Stimulated activated CD4-positive, alpha-beta T cell treated with anti-CD3 and anti-CD28 coated beads, Interleukin-2, amount 100 ng/mL, for 24 hours (primary cell): Measurements from ENCODE around the gene CPEB4.

Experiments used
- DNase-seq, 2 donors: peaks; one replicate each; pipeline ENCODE4 v3.0.0-alpha.2; 2020

CPEB4 gene

DNA sequence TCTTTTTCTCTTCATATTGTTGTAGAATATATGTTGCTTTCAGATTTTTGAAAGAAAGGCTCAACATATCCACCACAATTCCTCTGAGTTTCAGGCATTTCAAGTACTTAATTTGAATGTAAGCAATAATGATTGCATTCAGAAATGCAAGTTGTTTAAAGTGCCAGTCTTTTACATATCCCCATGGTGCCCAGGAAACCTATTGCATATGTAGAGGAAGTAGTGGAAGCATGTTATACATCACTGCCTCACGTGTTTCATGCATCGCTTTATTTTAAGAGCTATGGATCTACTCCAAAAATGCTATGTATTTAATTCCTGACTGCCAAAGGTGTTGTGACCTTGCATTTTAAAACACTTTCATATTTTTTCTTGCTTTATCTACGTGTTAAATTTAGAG lies 28.1 kb downstream of the CPEB4 start:
- DNase-seq: no peak

DNA sequence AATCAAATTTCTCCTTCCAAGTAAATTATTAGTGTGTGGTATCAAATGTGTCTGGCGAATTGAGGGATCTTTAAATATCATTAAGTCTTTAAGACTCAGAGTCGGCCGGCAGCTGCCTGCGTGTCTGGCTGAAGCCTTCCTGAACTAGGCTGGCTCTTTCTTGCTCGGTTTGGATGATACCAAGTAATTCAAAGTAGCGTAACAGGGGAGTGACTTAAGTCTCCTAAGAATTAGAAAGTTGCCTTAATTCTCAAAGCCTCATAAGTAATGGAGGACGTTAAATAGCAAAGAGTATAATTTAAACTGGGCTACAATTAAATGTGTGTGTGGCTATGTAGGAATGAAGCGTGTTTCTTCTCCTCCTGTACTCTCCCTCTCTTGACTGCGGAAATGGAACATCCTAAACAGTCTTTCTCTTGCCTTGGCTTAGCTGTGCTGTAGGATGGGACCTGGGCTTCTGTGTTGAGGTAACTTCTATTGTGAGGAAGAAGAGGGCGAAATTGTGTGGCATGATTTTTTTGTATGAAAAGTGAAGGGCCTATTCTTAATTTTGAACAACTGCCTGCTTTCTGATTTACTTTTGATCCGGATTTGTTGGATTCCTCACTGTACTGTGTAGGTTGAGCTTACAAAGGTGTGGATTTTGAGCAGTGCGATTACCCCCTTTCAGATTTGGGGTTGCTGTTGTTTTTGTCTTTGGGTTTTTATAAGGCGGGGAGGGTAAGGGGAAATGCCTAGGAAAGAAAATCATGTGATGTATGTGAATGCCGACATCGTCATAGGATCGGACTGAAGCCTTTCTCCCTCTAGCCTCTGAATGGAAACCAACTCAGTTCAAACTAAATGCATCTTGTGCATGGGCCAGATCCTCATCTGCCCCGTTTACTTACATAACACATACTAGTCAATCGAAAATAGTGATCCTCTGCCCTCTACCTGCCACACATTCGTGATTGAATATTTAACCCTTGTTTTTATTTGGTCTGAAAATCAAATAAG lies 29.9 kb downstream of the CPEB4 start:
- DNase-seq: peak; percentile 44 to 59

DNA sequence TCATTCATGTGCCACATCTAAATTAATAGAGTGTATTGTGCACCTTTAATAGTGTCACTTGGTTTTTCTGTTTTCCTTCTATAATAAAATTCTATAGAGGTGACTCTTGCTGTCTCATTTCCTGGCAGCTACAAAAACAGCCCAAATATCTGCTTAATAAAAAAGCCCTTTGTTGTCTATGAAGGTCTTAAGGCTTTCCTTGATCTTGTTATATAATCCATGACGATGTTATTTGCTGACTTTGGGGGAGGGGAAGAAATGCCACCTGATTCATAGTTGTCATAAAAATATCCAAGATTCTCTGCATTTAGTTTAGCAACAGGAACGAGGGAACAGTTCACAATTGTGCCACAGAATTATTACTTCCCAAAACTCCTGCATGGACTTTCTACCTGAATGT lies 31.3 kb downstream of the CPEB4 start:
- no peak for DNase-seq

DNA sequence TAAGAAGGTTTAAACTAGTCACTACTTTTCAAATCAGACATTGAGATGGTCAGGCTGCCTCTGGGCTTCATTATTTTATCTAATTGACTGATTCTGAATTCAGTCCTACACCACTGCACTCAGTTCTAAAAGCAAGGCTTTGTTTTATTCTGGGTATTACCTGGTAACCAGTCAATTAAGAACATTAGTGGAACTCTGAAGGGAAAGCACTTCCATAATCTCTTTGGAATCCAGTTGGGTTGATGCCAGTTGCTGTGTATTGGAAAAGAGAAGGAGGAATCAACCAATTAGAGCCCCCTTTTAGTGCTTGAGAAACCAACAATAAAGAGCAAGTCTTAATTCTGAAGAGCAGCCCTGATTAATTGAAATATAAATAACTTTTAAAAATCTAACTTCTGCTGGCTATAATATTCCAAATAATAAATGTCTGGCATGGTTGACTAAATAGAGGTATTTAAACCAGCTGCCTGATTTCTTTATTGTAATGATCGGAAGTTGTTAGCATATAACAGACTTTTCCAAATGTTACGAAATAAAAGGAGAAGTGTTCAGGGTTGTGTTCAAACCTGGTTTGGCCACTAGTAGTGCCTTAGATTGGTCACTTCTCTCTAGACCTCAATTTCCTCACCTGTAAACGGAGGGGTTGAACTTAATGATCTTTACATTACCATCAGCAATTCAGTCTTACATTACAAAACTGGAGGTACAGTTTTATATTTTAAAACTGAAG lies 32.0 kb downstream of the CPEB4 start:
- DNase-seq: no peak

- no peak for DNase-seq
Measured at GRCh38 chr5:173920866-173921555, 32.9 kb downstream of the CPEB4 start.

DNA sequence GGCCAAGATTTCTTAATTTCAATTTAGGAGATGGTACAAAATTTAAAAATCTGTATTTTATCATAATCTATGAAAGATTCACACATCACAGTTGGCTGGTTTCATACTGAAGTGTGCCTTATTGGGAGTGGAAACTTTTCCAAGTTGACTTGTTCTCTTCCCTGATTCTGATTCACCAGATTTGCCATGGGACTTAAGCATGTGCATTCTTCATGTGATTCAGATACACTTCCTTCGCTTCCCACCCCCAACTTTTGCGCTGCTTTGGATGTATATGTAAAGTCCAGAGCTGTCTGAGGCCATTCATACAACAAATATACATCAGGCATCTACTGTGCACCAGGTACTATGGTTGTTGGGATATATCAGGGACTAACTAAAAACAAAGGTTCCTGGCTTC lies 34.4 kb downstream of the CPEB4 start:
- no peak for DNase-seq

DNA sequence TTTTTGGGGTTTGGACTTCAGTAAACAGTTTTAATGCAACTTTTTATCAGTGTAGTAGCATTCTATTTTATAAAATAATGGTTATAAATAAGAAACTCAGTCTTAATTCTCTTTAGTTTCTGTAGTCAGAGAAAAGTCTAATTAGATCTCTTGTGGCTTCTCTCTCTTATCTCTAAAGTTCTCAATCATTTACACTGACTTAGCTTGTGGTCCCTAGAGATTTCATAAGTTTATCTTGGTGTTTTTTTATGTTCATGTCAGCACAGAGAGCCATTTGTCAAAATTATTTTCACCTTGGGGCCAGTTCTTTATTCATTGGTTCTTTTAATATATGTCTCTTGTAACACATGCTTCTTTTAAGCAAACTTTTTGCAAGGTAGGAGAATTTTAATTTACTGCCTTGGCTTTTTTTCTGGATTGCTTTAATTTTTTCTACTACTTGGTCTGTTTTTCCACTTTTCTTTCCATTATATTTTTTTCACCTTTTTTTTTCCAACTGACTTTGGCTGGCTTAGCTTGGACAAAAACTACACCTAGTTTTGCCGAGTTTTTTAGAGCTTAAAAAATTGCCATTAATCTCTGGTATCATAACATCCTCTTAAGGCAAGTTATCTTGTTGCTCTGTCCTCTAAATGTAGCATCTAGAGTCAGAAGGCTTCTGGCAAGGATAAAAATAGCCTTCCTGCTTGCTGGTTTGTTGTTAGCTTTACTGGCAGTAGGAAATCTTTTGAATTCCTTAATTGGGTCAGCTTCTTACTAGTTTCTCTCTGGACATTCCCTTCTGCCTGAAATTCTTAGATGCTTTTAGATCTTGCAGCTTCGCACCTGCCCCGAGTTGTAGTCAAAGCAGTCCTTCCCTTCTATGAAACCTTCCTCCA lies 35.3 kb downstream of the CPEB4 start:
- DNase-seq: no peak

- DNase-seq: no peak
Measured at GRCh38 chr5:173924899-173925298, 36.8 kb downstream of the CPEB4 start.

- peak; percentile 35 to 40 for DNase-seq
Measured at GRCh38 chr5:173925449-173926071, 37.4 kb downstream of the CPEB4 start.

GRCh38 chr5:173926359-173926758 lies 38.2 kb downstream of the CPEB4 start:
- DNase-seq: no peak

GRCh38 chr5:173928871-173929574 lies 40.9 kb downstream of the CPEB4 start:
- no peak for DNase-seq

DNA sequence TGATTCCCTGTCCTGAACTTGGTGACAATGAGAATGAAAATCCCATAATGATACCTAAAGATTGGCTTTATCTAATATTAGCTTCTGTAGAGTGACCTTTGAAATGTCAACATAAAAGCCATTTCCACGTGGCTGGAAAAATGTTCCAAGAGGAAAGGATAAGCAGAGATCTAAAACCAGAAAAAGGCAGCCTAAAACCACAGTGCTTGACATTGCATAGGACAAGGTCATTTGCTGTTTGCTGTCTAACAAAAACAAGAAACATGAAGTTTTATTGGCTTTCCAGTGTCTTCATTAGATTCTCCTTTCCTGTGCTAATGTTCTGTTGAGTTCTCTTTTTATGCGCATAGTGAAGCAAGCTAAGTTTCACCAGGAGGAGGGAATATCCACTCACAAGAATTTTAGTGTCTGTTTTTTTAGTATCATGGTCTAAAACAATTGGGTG lies 44.6 kb downstream of the CPEB4 start:
- DNase-seq: no peak

GRCh38 chr5:173933901-173934300 lies 45.8 kb downstream of the CPEB4 start:
- DNase-seq: no peak

DNA sequence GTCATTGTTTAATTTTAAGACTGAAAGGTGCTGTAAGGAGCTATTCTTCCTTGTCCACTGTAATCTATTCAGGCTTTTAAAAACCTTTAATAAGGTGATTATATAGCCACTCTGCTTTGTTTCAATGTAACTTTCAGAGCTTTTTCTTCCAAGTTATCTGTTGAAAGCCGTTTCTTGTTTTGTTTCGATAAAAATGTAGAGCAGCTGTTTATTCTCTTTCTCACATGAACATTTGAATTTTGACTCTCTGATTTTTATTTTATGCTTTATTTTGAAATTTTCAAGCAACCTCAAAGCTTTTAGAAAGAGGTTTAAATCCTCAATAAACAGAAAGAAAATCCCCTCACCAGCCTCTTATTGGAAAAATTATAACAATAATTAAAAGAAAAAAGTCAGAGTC lies 47.2 kb downstream of the CPEB4 start:
- DNase-seq: no peak

GRCh38 chr5:173940269-173940668 lies 52.1 kb downstream of the CPEB4 start:
- DNase-seq: no peak

DNA sequence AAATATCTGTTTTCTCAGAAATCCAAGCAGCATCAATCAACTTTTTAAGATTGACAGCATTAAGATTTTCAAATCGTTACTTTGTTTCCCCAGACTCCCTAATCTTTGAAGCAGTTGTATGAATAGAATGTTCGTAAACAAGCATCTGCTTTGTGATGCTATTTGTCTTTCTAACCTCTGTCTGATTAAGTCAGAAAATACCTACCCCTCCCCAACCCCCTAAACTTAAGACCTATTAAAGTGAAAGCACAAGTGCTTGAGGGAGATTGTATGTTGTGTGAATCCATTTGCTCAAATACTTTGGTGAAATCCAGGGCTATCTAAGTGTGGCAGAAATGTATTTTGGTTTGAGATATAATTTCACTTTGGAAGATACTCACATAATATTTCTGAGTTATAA lies 53.0 kb downstream of the CPEB4 start:
- DNase-seq: no peak

DNA sequence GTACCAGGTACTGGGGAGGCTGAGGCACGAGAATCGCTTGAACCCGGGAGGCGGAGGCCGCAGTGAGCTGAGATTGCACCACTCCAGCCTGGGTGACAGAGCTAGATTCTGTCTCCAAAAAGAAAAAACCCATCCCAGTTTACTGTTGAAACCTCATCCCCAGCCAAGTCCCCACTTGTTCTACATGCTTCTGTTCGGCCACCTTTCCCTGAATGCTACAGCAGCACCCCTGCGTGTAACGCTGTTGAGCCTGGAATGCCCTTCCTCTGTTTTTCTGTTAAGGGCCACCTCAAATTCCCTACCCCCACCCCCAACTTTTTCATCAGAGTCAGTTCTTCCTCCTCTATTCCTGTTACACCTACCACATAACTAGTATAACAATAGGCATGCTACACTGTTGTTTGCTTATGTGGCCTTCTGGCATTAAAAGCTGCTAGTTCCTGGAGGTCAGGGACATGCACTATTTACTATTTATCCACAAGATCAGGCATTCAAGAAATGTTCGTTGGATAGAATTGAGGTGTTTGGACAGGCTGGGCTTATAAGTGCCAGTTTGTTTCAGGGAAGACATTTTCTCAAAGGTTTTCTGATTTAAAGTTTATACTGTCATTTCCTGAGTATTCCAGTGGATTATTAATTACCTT lies 53.7 kb downstream of the CPEB4 start:
- DNase-seq: no peak

- no peak for DNase-seq
Measured at GRCh38 chr5:173944511-173944910, 56.4 kb downstream of the CPEB4 start.

- no peak for DNase-seq
Measured at GRCh38 chr5:173945160-173945559, 57.0 kb downstream of the CPEB4 start.

DNA sequence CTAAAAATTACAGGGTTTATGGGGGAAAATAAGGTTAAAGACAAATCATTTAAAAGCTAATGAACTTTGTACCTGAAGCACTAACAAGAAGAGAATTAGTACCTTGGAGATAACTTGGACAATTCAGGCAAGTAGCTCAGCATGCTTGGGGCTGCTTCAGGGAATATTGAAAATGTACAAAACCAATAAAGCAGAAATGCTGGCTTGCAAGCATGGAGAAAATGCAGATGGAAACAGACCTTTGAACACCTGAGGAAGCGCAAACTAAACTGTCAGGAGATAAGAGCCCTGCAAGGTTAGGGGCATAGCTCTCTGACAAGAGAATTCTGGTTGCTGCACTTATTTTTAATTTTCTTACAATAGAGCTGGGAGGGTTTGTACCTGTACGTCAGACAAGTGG lies 58.2 kb downstream of the CPEB4 start:
- no peak for DNase-seq

- DNase-seq: no peak
Measured at GRCh38 chr5:173950829-173951228, 62.7 kb downstream of the CPEB4 start.
